Lung (tissue), 12 donors: ENCODE measurements around the gene TNS4. TPM values are rescaled to one million over a fixed set of nuclear protein-coding genes. Genes with fewer than 3 reads are reported as not detected.

Source experiments
- ATAC-seq: fragments of 200-7000 bp; cut with Tn5 transposase; one replicate; pipeline ENCODE4 v1.9.1; 2020; ENCODE audit warnings: moderate number of reproducible peaks; ENCODE audit not compliant: insufficient read depth, low FRiP score
- DNase-seq, 3 donors: peaks; one replicate each; pipeline ENCODE4 v3.0.0-alpha.2; 2013 to 2017
- H3K27ac ChIP-seq, 2 donors: one replicate each; pipeline ENCODE4 v1.5.1; 2013; ENCODE audit warnings: mild to moderate bottlenecking in 2 of 2, moderate library complexity in 2 of 2, control low read depth in 1 of 2, inconsistent platforms in 1 of 2, low read depth in 1 of 2, low read length in 1 of 2
- H3K27me3 ChIP-seq, 3 donors: one replicate each; pipeline ENCODE4 v1.5.1; 2013; ENCODE audit warnings: low read length in 2 of 3; ENCODE audit not compliant: control insufficient read depth in 3 of 3, insufficient read depth in 3 of 3
- H3K36me3 ChIP-seq, 4 donors: one replicate each; pipeline ENCODE4 v1.5.1; 2013; ENCODE audit warnings: low read length in 4 of 4, mild to moderate bottlenecking in 1 of 4, moderate library complexity in 1 of 4; ENCODE audit not compliant: control insufficient read depth in 4 of 4, insufficient read depth in 4 of 4
- H3K4me1 ChIP-seq, 5 donors: one replicate each; pipeline ENCODE4 v1.5.1; 2013; ENCODE audit warnings: low read length in 5 of 5, mild to moderate bottlenecking in 2 of 5, moderate library complexity in 1 of 5; ENCODE audit not compliant: control insufficient read depth in 5 of 5, insufficient read depth in 5 of 5
- H3K4me3 ChIP-seq: one replicate; pipeline ENCODE4 v1.5.1; 2013; ENCODE audit warnings: mild to moderate bottlenecking, control low read depth, moderate library complexity
- H3K9ac ChIP-seq, 2 donors: one replicate each; pipeline ENCODE4 v1.5.1; 2013; ENCODE audit warnings: low read length in 2 of 2, control low read depth in 1 of 2; ENCODE audit not compliant: insufficient read depth in 1 of 2
- H3K9me3 ChIP-seq, 4 donors: one replicate each; pipeline ENCODE4 v1.5.1; 2013; ENCODE audit warnings: low read length in 3 of 4, mild to moderate bottlenecking in 1 of 4, moderate library complexity in 1 of 4; ENCODE audit not compliant: control insufficient read depth in 4 of 4, insufficient read depth in 3 of 4
- CTCF ChIP-seq: IDR thresholded peaks from 2 replicates; pipeline ENCODE4 v1.5.1; 2012; ENCODE audit warnings: mild to moderate bottlenecking; ENCODE audit errors: control extremely low read depth, extremely low read depth
- WGBS, 2 donors: extraction: QIAGEN DNeasy Blood & Tissue Kit; methylation state at CpG; one replicate each; pipeline ENCODE4 v1.1.7; 2013; 5-methylcytosine and 5-hydroxymethylcytosine counted together
- polyA plus RNA-seq, 2 donors: library from polyadenylated mRNA; stranded (reverse); fragments of 200-250 nt; gene quantifications; one replicate each; pipeline ENCODE4 v1.2.1, GENCODE V29; 2013
- total RNA-seq, 2 donors: library from RNA; depleted of rRNA in 1 of 2; stranded (reverse); fragments of >200 nt in 1 of 2; gene quantifications; one replicate each; pipeline ENCODE4 v1.2.1, GENCODE V29; 2014 to 2021
- donor health status: control.
- donor health status: control.
- donor health status: Bipolar disorder and iron deficiency.
- donor health status: healthy.
- donor health status: DM: yes; HTN: yes; CAD: no.

TNS4 gene
- total and polyA plus RNA-seq, 4 donors: 0.17 to 6.8 (median 2.2) TPM

GRCh38 chr17:40503154-40503553 is 1.7 kb upstream of the TNS4 start:
- 95 to 99% methylated on average over 2 of the region's 2 CpGs for WGBS, 2 donors
- ATAC-seq (no peak), DNase-seq (no peak)
- Histone ChIP-seq H3K4me1 (peaks cover 0 to 10% (median 4%) of the 10 kb centered on the region in 5 donors), H3K36me3 (no peaks in the 10 kb centered on the region), H3K27ac (no peak overlapping the region), H3K9ac (no peak overlapping the region), H3K4me3 (no peak overlapping the region), H3K27me3 (no peaks in the 10 kb centered on the region), H3K9me3 (peaks cover 0 to 5% (median 0%) of the 10 kb centered on the region in 4 donors)
- no peak for TF ChIP-seq CTCF

GRCh38 chr17:40502716-40503115 is 1.3 kb upstream of the TNS4 start:
- 95 to 99% methylated on average over 5 of the region's 5 CpGs for WGBS, 2 donors
- DNase-seq (no peak), ATAC-seq (no peak)
- H3K4me1 ChIP-seq: peaks cover 0 to 10% (median 4%) of the 10 kb centered on the region in 5 donors
- no peaks in the 10 kb centered on the region for H3K27me3 ChIP-seq
- no peak overlapping the region for H3K4me3 ChIP-seq
- H3K36me3 ChIP-seq: no peaks in the 10 kb centered on the region
- no peak overlapping the region for H3K27ac ChIP-seq
- H3K9me3 ChIP-seq: peaks cover 0 to 5% (median 0%) of the 10 kb centered on the region in 4 donors
- H3K9ac ChIP-seq: no peak overlapping the region
- TF ChIP-seq CTCF: no peak

GRCh38 chr17:40500709-40501108 is 714 bp downstream of the TNS4 start:
- H3K9me3 ChIP-seq: peaks cover 0 to 5% (median 0%) of the 10 kb centered on the region in 4 donors
- ATAC-seq (no peak), DNase-seq (no peak)
- peaks cover 0 to 10% (median 0%) of the 10 kb centered on the region in 5 donors for H3K4me1 ChIP-seq
- no peak for TF ChIP-seq CTCF
- no peak overlapping the region for H3K9ac ChIP-seq
- no peak overlapping the region for H3K4me3 ChIP-seq
- H3K27me3 ChIP-seq: no peaks in the 10 kb centered on the region
- WGBS, 2 donors: 94 to 96% methylated on average over 10 of the region's 10 CpGs
- H3K36me3 ChIP-seq: no peaks in the 10 kb centered on the region
- no peak overlapping the region for H3K27ac ChIP-seq

GRCh38 chr17:40500190-40500589 is 1.2 kb downstream of the TNS4 start:
- TF ChIP-seq CTCF: no peak
- Histone ChIP-seq H3K27ac (peak overlapping the region in 1 of 2 donors; percentile 11), H3K27me3 (no peaks in the 10 kb centered on the region), H3K36me3 (no peaks in the 10 kb centered on the region), H3K4me1 (peaks cover 0 to 10% (median 0%) of the 10 kb centered on the region in 5 donors), H3K4me3 (no peak overlapping the region), H3K9ac (no peak overlapping the region), H3K9me3 (peaks cover 0 to 5% (median 0%) of the 10 kb centered on the region in 4 donors)
- no peak for DNase-seq
- 86 to 89% methylated on average over 11 of the region's 11 CpGs for WGBS, 2 donors
- ATAC-seq: no peak
